Measurements from ENCODE around the gene KLHL25. TPM values are rescaled to one million over a fixed set of nuclear protein-coding genes. Genes with fewer than 3 reads are reported as not detected.

KLHL25 gene
- total RNA-seq, 1 experiment from 2014 or later: 7.0 TPM

GRCh38 chr15:85837011-85837433, 42.3 kb upstream of the KLHL25 start:
- BruUV-seq (replicated peaks): no TSS peak
- peak; percentile 38 for DNase-seq (ENCODE audit: low read depth, low spot score)
- TF ChIP-seq TCF7L2 (IDR thresholded peaks at IDR 0.05; ENCODE audit: low read depth, low read length) (no peak), REST (IDR thresholded peaks at IDR 0.05; ENCODE audit: insufficient read depth in 1 of 2, low read depth in 2 of 2, low read length in 1 of 2) (0 out of 4 replicates have a peak, but pooled peaks of 1 of the 2 experiments have one; percentile 14), POLR2AphosphoS5 (IDR thresholded peaks at IDR 0.05; ENCODE audit: low read depth, low read length) (0 out of 2 replicates have a peak, but pooled peaks have one; percentile 32), SIN3A (IDR thresholded peaks at IDR 0.05; ENCODE audit: borderline replicate concordance, insufficient read depth, low read depth, low read length) (no peak)
- no peaks in the 10 kb centered on the region for H3K27me3 ChIP-seq (ENCODE audit: control insufficient read depth, insufficient read depth, low read length)
- ChIA-PET CTCF (interaction anchor here (0.5 to 1.4 kb wide), 7 partner anchors 19 to 538 kb away, joined by 3 to 9 read pairs (median 4); no protein-coding TSS in a partner anchor), POLR2A (interaction anchor here (1.0 kb wide), 1 partner anchor 15 kb away, joined by 3 read pairs; no protein-coding TSS in a partner anchor)
- ATAC-seq: peak; percentile 83
- peaks cover 8% of the 10 kb centered on the region for H3K4me1 ChIP-seq (ENCODE audit: control insufficient read depth, insufficient read depth, low read length)
- H3K9me3 ChIP-seq (ENCODE audit: control insufficient read depth, insufficient read depth, low read depth, low read length): no peaks in the 10 kb centered on the region
- H3K4me3 ChIP-seq (ENCODE audit: low read depth in 2 of 2, low read length in 2 of 2): no peak overlapping the region
- in situ Hi-C loops (cut with HindIII; ENCODE audit: low pct_unique_long_range_greater_than_20kb, low sequenced_read_pairs): no loop called here
- no peak overlapping the region for H3K27ac ChIP-seq (ENCODE audit: low read length)
- no peaks in the 10 kb centered on the region for H3K36me3 ChIP-seq (ENCODE audit: control insufficient read depth, insufficient read depth, low read length)
- intact Hi-C loops (cut with micrococcal nuclease; ENCODE audit: unreplicated experiment): no loop called here

GRCh38 chr15:85834651-85835050, 39.9 kb upstream of the KLHL25 start:
- Histone ChIP-seq H3K27me3 (ENCODE audit: control insufficient read depth, insufficient read depth, low read length) (no peaks in the 10 kb centered on the region), H3K36me3 (ENCODE audit: control insufficient read depth, insufficient read depth, low read length) (no peaks in the 10 kb centered on the region), H3K4me1 (ENCODE audit: control insufficient read depth, insufficient read depth, low read length) (peaks cover 3% of the 10 kb centered on the region), H3K9me3 (ENCODE audit: control insufficient read depth, insufficient read depth, low read depth, low read length) (no peaks in the 10 kb centered on the region), H3K4me3 (ENCODE audit: low read depth in 2 of 2, low read length in 2 of 2) (no peak overlapping the region), H3K27ac (ENCODE audit: low read length) (no peak overlapping the region)
- ChIA-PET CTCF (interaction anchor here (0.7 kb wide), 2 partner anchors 70 to 671 kb away, joined by 7 to 8 read pairs; no protein-coding TSS in a partner anchor), POLR2A (no interaction called here)
- no peak for ATAC-seq
- intact Hi-C loops (cut with micrococcal nuclease; ENCODE audit: unreplicated experiment): no loop called here
- in situ Hi-C loops (cut with HindIII; ENCODE audit: low pct_unique_long_range_greater_than_20kb, low sequenced_read_pairs): no loop called here
- BruUV-seq (replicated peaks): no TSS peak
- TF ChIP-seq REST (IDR thresholded peaks at IDR 0.05; ENCODE audit: insufficient read depth in 1 of 2, low read depth in 2 of 2, low read length in 1 of 2): no peak
- no peak for DNase-seq (ENCODE audit: low read depth, low spot score)

- Histone ChIP-seq H3K27ac (ENCODE audit: low read length) (no peak overlapping the region), H3K4me1 (ENCODE audit: control insufficient read depth, insufficient read depth, low read length) (peaks cover 1% of the 10 kb centered on the region; the same call in 1 of the 2 replicates), H3K9me3 (ENCODE audit: control insufficient read depth, insufficient read depth, low read depth, low read length) (no peaks in the 10 kb centered on the region), H3K36me3 (ENCODE audit: control insufficient read depth, insufficient read depth, low read length) (no peaks in the 10 kb centered on the region), H3K27me3 (ENCODE audit: control insufficient read depth, insufficient read depth, low read length) (no peaks in the 10 kb centered on the region), H3K4me3 (ENCODE audit: low read depth in 2 of 2, low read length in 2 of 2) (no peak overlapping the region)
- ATAC-seq: no peak
- DNase-seq (ENCODE audit: low read depth, low spot score): no peak
- intact Hi-C loops (cut with micrococcal nuclease; ENCODE audit: unreplicated experiment): no loop called here
- in situ Hi-C loops (cut with HindIII; ENCODE audit: low pct_unique_long_range_greater_than_20kb, low sequenced_read_pairs): no loop called here
- BruUV-seq (replicated peaks): no TSS peak
- ChIA-PET POLR2A (no interaction called here), CTCF (no interaction called here)
- TF ChIP-seq REST (IDR thresholded peaks at IDR 0.05; ENCODE audit: insufficient read depth in 1 of 2, low read depth in 2 of 2, low read length in 1 of 2) (no peak), SIN3A (IDR thresholded peaks at IDR 0.05; ENCODE audit: borderline replicate concordance, insufficient read depth, low read depth, low read length) (no peak), CTCF (IDR thresholded peaks at IDR 0.05) (no peak), POLR2AphosphoS5 (IDR thresholded peaks at IDR 0.05; ENCODE audit: low read depth, low read length) (no peak), TCF7L2 (IDR thresholded peaks at IDR 0.05; ENCODE audit: low read depth, low read length) (no peak)
Observed at GRCh38 chr15:85832394-85832793, 37.7 kb upstream of the KLHL25 start.
